ENCODE data around the gene KIAA0408.

DNA sequence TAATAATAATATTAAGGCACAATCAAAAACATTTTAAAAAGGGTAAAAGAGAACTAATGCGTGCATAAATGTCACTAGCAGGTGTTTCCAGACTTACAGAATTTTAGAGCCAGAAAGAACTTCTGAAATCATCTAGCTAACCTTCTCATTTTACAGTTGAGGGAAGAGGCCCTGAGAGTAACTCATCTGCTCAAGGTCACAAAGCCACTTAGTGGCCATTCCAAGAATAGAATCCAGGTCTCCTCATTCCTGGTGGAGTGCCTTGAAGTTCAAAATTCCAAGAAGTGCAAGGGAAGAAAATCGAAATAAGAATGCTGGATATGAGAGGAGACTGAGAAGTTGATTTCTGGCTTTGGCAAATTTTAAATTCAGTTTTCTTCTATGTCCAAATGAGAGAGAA, 3.2 kb upstream of the KIAA0408 start:
- TF ChIP-seq, protein P1, sequence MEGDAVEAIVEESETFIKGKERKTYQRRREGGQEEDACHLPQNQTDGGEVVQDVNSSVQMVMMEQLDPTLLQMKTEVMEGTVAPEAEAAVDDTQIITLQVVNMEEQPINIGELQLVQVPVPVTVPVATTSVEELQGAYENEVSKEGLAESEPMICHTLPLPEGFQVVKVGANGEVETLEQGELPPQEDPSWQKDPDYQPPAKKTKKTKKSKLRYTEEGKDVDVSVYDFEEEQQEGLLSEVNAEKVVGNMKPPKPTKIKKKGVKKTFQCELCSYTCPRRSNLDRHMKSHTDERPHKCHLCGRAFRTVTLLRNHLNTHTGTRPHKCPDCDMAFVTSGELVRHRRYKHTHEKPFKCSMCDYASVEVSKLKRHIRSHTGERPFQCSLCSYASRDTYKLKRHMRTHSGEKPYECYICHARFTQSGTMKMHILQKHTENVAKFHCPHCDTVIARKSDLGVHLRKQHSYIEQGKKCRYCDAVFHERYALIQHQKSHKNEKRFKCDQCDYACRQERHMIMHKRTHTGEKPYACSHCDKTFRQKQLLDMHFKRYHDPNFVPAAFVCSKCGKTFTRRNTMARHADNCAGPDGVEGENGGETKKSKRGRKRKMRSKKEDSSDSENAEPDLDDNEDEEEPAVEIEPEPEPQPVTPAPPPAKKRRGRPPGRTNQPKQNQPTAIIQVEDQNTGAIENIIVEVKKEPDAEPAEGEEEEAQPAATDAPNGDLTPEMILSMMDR (IDR thresholded peaks at IDR 0.05; ENCODE audit: control extremely low read depth in 1 of 3, insufficient read depth in 1 of 3, low read depth in 1 of 3, low read length in 3 of 3) = peak in 2 of 3 experiments; percentile 9 to 12; a peak in 2 of 4 replicates
- TF ChIP-seq, protein P2, sequence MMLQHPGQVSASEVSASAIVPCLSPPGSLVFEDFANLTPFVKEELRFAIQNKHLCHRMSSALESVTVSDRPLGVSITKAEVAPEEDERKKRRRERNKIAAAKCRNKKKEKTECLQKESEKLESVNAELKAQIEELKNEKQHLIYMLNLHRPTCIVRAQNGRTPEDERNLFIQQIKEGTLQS (IDR thresholded peaks at IDR 0.05; ENCODE audit: insufficient read depth, low read depth, low read length) = no peak
- TF ChIP-seq HDAC6 (IDR thresholded peaks at IDR 0.05; ENCODE audit: low read depth, low read length) (no peak), ZNF274 (IDR thresholded peaks at IDR 0.05; ENCODE audit: borderline replicate concordance, extremely low read depth, low read length) (no peak), RAD21 (IDR thresholded peaks at IDR 0.05 in 1 of 2, conservative IDR thresholded peaks at IDR 0.05 in 1 of 2; ENCODE audit: low read depth in 2 of 2, low read length in 2 of 2) (peak in 1 of 2 experiments; percentile 32; a peak in 2 of 4 replicates), SIN3A (conservative IDR thresholded peaks at IDR 0.05 in 1 of 2, IDR thresholded peaks at IDR 0.05 in 1 of 2; ENCODE audit: low read depth in 1 of 2, low read length in 2 of 2) (no peak), NRF1 (IDR thresholded peaks at IDR 0.05; ENCODE audit: low read depth, low read length) (no peak), CHD2 (IDR thresholded peaks at IDR 0.05; ENCODE audit: low read length) (no peak), TAF1 (IDR thresholded peaks at IDR 0.05; ENCODE audit: low read depth, low read length) (no peak), SIX5 (IDR thresholded peaks at IDR 0.05; ENCODE audit: low read depth, low read length) (no peak), RNF2 (IDR thresholded peaks at IDR 0.05; ENCODE audit: borderline replicate concordance, low read depth, low read length, missing control alignments, poor library complexity, severe bottlenecking) (no peak)
- TF ChIP-seq, protein P3, sequence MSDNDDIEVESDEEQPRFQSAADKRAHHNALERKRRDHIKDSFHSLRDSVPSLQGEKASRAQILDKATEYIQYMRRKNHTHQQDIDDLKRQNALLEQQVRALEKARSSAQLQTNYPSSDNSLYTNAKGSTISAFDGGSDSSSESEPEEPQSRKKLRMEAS (IDR thresholded peaks at IDR 0.05) = no peak

All from H1 (cell line).